HG03045 (cell line): Measurements from ENCODE around the gene RAD1.

Experiments used
- ATAC-seq: cut with Tn5 transposase; IDR thresholded peaks from one replicate; pipeline ENCODE4 v1.9.1; 2021; ENCODE audit warnings: mild to moderate bottlenecking, moderate library complexity; ENCODE audit not compliant: unreplicated experiment

RAD1 gene

GRCh38 chr5:34867660-34868059 is 47.6 kb downstream of the RAD1 start:
- ATAC-seq = no peak

- ATAC-seq = no peak
Measured at GRCh38 chr5:34866989-34867471, 48.3 kb downstream of the RAD1 start.

GRCh38 chr5:34865091-34865490 is 50.2 kb downstream of the RAD1 start:
- no peak for ATAC-seq

- ATAC-seq = no peak
Measured at GRCh38 chr5:34863946-34864345, 51.4 kb downstream of the RAD1 start.

GRCh38 chr5:34859253-34859652 is 56.1 kb downstream of the RAD1 start:
- no peak for ATAC-seq

- ATAC-seq = no peak
Measured at GRCh38 chr5:34858790-34859189, 56.5 kb downstream of the RAD1 start.

GRCh38 chr5:34857894-34858293 is 57.4 kb downstream of the RAD1 start:
- no peak for ATAC-seq

- ATAC-seq = no peak
Measured at GRCh38 chr5:34857161-34857560, 58.1 kb downstream of the RAD1 start.
